ENCODE results near the gene RPL29. TPM values are rescaled to one million over a fixed set of nuclear protein-coding genes. Genes with fewer than 3 reads are reported as not detected.

Gene RPL29
- total and polyA plus RNA-seq, 2 of the 4 experiments (the other 2 are of a cell fraction): 2,081 to 2,126 TPM

- Histone ChIP-seq H2BK120ac (ENCODE audit: low read depth, low read length) (no peak overlapping the region), H3K4ac (ENCODE audit: low read depth, low read length) (no peak overlapping the region), H3K4me2 (ENCODE audit: low read depth, low read length) (no peak overlapping the region), H3K56ac (ENCODE audit: extremely low read depth, insufficient read depth, low read length) (no peak overlapping the region), H3K18ac (ENCODE audit: low read depth, low read length) (no peak overlapping the region), H3K79me1 (ENCODE audit: low read depth in 1 of 2, low read length in 2 of 2) (no peaks in the 10 kb centered on the region), H3K27me3 (ENCODE audit: control insufficient read depth, insufficient read depth, low read length) (no peaks in the 10 kb centered on the region; the same call in 1 of the 2 replicates), H3K27ac (ENCODE audit: insufficient read depth, low read length) (no peak overlapping the region), H3K9ac (ENCODE audit: low read depth, low read length) (no peak overlapping the region), H2BK15ac (ENCODE audit: low read depth, low read length) (no peak overlapping the region), H2AK9ac (replicated peaks; ENCODE audit: low read depth, low read length, poor library complexity) (no peak overlapping the region), H2BK20ac (ENCODE audit: low read depth, low read length) (no peak overlapping the region), H2AK5ac (ENCODE audit: low read depth, low read length) (no peak overlapping the region), H3K4me3 (ENCODE audit: insufficient read depth, low read depth, low read length) (no peak overlapping the region), H3K23ac (ENCODE audit: low read depth, low read length) (no peak overlapping the region), H4K5ac (ENCODE audit: low read depth, low read length) (no peak overlapping the region), H4K91ac (ENCODE audit: insufficient read depth, low read depth, low read length) (no peak overlapping the region), H3K14ac (replicated peaks; ENCODE audit: low read depth, low read length) (no peak overlapping the region), H2BK5ac (ENCODE audit: low read depth, low read length, poor library complexity, severe bottlenecking) (no peak overlapping the region), H4K8ac (ENCODE audit: low read depth in 2 of 2, low read length in 2 of 2) (no peak overlapping the region), H3K9me3 (ENCODE audit: control insufficient read depth, insufficient read depth, low read length) (no peaks in the 10 kb centered on the region), H2AFZ (replicated peaks; ENCODE audit: low read length, poor library complexity) (no peak overlapping the region), H4K20me1 (ENCODE audit: insufficient read depth, low read length) (no peaks in the 10 kb centered on the region), H3K4me1 (ENCODE audit: control insufficient read depth, insufficient read depth, low read length) (no peaks in the 10 kb centered on the region), H3K9me1 (ENCODE audit: insufficient read depth, low read length) (no peaks in the 10 kb centered on the region), H3K36me3 (ENCODE audit: control insufficient read depth, insufficient read depth, low read length) (no peaks in the 10 kb centered on the region)
- ChIA-PET POLR2A (ENCODE audit: unreplicated experiment) (no interaction called here), CTCF (no interaction called here)
- DNase-seq: no peak
- no TSS peak for BruUV-seq (replicated peaks)
- intact Hi-C loops (cut with micrococcal nuclease): no loop called here
- TF ChIP-seq ELK1 (IDR thresholded peaks at IDR 0.05; ENCODE audit: borderline replicate concordance, low read depth, low read length) (no peak), USF2 (IDR thresholded peaks at IDR 0.05; ENCODE audit: low read depth, low read length) (no peak), CHD1 (IDR thresholded peaks at IDR 0.05; ENCODE audit: low read depth, low read length) (no peak), BHLHE40 (IDR thresholded peaks at IDR 0.05; ENCODE audit: low read depth, low read length) (no peak), MXI1 (IDR thresholded peaks at IDR 0.05; ENCODE audit: borderline replicate concordance, low read depth, low read length) (no peak), RFX5 (IDR thresholded peaks at IDR 0.05; ENCODE audit: low read depth, low read length) (no peak), FOS (IDR thresholded peaks at IDR 0.05; ENCODE audit: low read depth, low read length) (no peak), RAD21 (IDR thresholded peaks at IDR 0.05; ENCODE audit: low read length) (no peak), CTCF (conservative IDR thresholded peaks at IDR 0.05; ENCODE audit: low read depth, low read length) (no peak), POLR2A (IDR thresholded peaks at IDR 0.05; ENCODE audit: low read depth, low read length) (no peak), NFE2L2 (IDR thresholded peaks at IDR 0.05; ENCODE audit: low read depth, low read length) (no peak), MAZ (IDR thresholded peaks at IDR 0.05; ENCODE audit: borderline replicate concordance, low read depth, low read length) (no peak), MAFK (IDR thresholded peaks at IDR 0.05; ENCODE audit: low read depth, low read length) (no peak), CEBPB (IDR thresholded peaks at IDR 0.05; ENCODE audit: low read depth, low read length) (no peak)
- WGBS, 2 experiments (ENCODE audit: extremely low coverage in 2 of 2, insufficient read length in 1 of 2): 89% methylated on average over 5 of the region's 10 CpGs; no CpG with 5 or more reads in 1 of the 2 experiments
- dilution Hi-C loops (cut with HindIII; ENCODE audit: low sequenced_read_pairs, unreplicated experiment): no loop called here
- in situ Hi-C loops (cut with MboI; ENCODE audit: low sequenced_read_pairs): no loop called here
- ATAC-seq (ENCODE audit: low read depth): no peak
These were observed 36.2 kb upstream of the RPL29 start for GRCh38 chr3:52031896-52032295.

Data from IMR-90 (cell line).